ENCODE data around the gene TMED10.
"Not testable (repeated sequence)": the region's sequence is repeated elsewhere in the genome, so short reads cannot be mapped to it uniquely, and the experiment has no call there.

TMED10 gene

DNA sequence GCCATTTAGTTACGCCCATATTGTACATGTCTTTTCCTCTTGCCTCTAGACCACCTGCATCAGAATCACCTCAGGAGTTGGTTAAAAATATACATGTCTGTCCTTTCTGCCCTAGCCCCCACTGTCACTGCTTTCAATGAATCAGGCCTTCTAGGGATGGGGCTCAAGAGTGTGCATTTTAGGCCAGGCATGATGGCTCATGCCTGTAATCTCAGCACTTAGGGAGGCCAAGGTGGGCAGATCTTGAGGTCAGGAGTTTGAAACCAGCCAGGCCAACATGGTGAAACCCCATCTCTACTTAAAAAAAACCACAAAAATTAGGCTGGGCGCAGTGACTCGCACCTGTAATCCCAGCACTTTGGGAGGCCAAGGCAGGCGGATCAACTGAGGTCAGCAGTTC lies 13.6 kb upstream of the TMED10 start:
- DNase-seq (ENCODE audit: low spot score), result no peak

DNA sequence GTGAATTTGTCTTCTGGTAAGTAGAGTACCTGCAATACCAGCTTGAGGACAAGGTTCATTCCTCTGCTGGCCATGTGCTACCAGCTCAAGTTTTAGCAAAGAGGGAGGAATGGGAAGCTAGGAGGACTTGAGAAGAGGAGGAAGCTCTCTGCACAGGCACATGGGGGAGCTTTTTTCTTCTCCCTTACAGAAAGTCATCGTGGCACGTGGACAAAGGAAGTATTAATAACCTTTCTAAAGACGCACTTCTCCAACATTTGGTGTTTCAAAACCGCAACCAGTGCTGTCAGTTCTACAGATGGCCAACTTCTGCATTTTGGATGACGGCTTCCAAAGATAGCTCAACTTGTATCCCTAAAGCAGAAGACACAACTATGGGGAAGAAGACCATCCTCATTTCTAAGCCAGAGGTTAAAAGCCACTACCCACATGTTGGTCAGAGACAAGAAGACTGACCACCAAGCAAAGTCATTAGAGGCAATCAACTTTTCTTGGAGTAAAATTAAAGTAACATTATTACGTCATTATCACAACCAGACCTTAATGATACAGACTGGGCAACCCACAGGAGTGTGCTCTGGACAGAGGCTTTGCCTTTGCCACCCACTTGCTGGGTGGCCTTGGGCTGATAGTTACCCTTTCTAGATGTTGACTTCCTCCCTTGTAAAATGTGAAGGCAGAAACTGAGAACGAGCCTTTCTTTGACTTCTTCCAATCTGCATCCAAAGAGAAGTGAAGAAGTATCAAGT lies 12.3 kb upstream of the TMED10 start:
- peak; percentile 52 for DNase-seq (ENCODE audit: low spot score)

DNA sequence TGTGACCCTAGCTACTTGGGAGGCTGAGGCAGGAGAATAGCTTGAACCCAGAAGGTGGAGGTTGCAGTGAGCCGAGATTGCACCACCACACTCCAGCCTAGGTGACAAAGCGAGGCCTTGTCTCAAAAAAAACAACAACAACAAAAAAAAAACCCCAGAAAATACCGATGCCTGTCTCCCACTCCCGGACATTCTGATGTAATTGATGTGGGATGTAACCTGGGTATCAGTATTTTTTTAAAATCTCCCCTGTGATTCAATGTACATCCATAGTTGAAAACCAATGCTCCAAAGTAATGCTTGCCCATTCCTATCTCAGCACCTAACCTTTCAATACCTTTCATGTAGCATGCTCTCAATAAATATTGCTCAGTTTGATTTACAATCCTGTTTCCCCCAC lies 11.7 kb upstream of the TMED10 start:
- DNase-seq (ENCODE audit: low spot score), result no peak

DNA sequence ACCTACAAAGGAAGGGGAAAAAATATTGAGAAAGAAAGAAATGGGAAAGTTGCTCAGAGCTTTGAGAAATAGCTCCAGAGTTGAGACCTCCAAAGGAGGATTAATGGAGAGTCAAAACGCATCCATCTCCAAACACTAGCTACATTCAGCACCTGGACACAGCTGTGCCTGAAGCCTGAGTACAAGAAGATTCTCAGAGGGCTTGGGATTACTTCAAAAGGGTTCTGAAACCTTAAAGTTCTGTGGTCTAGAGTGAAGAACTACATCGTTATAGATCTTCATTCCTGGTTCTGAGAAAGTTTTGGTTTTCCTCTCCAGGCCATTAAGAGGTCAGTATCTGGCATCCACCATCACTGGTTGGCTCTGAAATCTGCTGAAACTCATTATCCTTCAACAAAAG lies 10.5 kb upstream of the TMED10 start:
- DNase-seq (ENCODE audit: low spot score), result no peak

DNA sequence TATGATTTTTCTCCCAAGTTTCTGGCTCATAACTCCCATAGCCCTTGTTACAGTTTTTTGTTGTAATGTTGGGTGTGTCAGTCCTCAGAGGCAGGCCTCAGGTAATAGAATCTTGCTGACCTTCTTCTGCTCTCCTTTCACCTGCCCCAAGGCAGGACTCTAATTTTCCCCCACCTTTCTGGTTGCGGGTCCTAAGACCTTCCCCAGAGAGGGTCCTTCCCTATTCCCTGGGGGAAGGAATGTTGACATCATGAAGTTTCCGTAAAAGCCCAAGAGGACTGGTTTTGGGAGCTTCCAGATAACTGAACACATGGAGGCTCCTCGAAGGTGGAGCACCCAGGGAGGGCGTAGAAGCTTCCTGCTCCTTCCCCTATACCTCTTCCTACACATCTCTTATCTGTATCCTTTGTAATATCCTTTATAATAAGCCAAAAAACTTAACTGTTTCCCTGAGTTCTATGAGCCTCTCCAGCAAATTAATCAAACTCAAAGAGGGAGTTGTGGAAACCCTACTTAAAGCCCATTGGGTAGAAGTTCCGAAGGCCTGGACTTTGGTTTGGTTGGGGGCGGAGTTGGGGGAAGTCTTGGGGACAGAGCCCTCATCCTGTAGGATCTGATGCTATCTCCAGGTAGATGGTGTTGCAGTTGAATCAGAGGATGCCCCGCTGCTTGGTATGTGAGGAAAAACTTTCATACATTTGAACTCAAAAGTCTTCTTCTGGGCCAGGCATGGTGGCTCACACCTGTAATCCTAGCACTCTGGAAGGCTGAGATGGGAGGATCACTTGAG lies 9.0 kb upstream of the TMED10 start:
- DNase-seq (ENCODE audit: low spot score), result no peak

DNA sequence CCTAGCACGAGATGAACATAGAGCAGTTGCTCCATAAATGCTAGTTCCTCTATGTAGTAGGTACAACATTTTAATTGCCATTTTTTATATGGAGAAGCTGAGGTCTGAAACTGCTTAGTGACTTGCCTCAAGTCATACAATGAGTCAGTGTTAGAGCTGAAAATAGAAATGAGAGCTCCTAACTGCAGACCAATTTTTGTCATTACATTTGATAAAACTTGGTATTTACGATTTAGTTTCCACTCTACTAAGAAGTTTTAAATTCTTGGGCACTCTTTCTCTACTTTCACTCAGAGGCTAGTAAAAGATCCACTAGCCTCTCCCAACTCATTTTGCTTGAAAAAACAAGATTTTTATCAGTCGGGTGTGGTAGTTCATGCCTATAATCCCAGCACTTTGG lies 8.1 kb upstream of the TMED10 start:
- no peak for DNase-seq (ENCODE audit: low spot score)

DNA sequence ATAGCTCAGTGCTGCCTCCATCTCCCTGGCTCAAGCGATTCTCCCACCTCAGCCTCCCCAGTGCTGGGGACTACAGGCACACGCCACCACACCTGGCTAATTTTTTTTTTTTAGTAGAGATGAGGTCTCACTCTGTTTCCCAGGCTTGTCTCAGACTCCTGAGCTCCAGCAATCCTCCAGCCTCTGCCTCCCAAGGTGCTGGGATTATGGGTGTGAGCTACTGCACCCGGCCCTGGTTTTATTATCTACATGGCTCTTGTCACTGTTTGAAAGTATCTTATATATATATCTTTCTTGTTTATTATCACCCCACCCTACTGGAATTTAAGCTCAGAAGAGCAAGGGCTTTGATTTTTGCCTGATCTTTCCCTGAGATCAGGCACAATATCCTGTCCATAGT lies 7.6 kb upstream of the TMED10 start:
- no peak for DNase-seq (ENCODE audit: low spot score)

DNA sequence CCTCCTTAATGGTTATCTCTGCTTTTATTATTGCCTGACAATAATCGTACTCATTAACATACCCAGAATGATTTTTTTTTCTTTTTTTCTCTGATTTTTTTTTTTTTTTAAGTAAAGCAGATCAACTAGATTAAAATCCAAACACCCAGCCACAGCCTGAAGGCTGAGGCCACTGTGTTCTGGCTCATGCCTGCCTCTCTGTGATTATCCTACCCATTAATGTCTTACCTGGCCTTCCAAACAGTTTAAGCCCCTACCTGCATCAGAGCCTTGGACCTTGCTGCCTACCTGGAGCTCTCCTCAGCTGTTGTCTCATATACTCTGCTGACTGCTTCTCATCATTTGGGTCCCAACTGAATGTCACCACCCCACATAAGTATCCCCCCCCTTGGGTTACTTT lies 6.8 kb upstream of the TMED10 start:
- DNase-seq (ENCODE audit: low spot score), result no peak

DNA sequence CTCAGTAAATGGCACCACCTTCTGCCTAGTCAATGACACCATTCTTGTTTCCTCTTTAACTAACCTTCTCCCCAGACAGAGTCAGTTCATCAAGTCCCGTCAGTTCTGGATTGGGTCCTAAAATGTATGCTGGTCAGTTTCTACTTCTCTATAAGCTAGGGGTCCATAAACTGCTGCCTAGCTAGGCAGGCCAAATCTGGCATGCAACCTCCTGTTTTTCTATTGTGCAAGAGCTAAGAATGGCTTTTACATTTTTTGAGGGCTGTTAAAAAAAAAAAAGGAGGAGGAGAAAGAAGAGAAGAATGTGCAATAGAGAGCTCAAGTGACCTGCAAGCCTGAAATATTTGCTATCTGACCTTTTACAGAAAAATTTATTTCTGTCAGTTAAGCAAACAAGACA lies 6.4 kb upstream of the TMED10 start:
- DNase-seq (ENCODE audit: low spot score), result no peak

DNA sequence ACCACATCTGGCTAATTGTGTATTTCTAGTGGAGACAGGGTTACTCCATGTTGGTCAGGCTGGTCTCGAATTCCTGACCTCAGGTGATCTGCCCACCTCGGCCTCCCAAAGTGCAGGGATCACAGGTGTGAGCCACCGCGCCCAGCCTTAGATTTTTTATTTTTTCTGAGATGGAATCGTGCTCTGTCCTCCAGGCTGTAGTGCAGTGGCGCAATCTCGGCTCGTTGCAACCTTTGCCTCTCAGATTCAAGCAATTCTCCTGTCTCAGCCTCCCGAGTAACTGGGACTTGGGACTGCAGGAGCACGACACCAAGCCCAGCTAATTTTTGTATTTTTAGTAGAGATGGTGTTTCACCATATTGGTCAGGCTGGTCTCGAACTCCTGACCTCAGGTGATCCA lies 5.8 kb upstream of the TMED10 start:
- not testable (repeated sequence) for DNase-seq (ENCODE audit: low spot score)

DNA sequence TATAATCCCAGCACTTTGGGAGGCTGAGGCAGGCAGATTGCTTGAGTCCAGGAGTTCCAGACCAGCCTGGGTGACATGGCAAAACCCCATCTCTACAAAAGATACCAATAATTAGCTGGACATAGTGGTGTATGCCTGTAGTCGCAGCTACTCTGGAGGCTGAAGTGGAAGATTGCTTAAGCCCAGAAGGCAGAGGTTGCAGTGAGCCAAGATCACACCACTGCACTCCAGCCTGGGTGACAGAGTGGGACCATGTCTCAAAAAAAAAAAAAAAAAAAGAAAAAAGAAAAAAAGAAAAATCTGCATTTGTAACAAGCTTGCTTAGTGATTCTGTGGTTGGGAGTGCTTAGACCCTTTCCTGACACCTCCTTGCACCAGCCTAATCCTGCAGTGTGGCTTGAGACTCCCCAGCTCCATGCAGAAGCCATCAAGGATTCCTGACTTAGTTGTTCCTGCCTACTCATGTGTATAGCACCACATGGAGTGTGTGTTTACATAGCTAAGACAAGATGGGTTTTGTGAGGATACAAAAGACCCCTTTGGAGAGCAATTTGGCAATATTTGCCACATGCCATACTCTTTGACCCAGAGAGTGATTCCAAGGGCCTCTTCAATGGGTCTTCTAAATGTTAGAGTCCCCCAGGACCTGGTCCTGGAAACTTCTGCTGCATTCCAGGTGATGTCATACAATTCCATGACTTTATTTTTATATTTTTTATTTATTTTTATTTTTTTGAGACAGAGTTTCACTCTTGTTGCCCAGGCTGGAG lies 5.1 kb upstream of the TMED10 start:
- no peak for DNase-seq (ENCODE audit: low spot score)

DNA sequence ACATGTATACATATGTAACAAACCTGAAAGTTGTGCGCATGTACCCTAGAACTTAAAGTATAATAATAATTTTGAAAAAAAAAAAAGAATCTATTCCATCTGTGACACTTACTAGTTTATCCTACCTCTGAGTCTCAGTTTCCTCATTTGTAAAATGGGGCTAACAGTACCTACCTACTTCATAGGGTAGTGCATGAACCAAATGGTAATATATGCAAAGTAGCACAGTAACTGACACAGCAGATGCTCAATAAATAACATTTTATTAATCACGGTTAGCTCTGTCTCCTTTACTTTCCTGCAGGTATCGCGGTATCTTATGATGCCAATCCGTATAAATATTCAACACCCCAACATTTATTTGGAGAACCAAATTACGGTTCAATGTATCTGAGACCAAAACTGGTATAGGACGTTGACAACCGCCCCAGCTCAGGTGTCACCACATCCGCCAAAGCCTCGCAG lies 703 bp downstream of the TMED10 start:
- no peak for DNase-seq (ENCODE audit: low spot score)

DNA sequence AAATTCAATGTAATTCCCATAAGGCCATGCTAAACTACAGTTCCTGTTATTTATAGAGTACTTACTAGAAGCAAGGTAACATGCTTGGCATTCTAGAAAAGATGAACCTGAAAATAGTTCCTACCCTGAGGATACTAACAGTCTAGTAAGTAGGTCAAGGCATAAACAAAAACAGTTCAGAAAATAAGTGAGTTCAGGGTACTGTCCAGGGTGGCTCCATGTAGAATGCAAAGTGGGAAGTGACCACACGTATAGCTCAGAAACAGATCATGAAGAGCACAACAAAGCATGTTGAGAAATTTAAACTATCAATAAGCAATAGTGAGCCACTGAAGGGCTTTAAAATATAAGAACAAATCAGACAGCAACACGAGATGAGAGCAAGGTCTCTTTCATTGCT lies 2.3 kb downstream of the TMED10 start:
- DNase-seq (ENCODE audit: low spot score), result no peak

DNA sequence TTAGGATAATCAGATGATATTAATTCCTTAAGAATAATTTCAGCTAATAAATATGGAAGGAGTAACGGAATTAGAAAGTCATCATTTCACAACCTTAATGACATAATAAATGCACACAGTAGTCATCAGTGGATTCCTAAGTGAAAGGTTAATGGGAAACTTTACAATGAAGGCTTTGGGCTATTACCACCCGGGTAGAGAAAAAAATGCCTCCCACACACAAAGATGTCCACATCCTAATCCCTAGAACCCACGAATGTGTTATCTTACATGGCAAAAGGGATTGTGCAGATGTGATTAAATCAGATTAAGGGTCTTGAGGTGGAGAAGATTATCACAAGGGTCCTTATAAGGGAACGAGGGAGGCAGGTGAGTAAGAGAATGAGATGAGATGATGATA lies 5.6 kb downstream of the TMED10 start:
- no peak for DNase-seq (ENCODE audit: low spot score)

DNA sequence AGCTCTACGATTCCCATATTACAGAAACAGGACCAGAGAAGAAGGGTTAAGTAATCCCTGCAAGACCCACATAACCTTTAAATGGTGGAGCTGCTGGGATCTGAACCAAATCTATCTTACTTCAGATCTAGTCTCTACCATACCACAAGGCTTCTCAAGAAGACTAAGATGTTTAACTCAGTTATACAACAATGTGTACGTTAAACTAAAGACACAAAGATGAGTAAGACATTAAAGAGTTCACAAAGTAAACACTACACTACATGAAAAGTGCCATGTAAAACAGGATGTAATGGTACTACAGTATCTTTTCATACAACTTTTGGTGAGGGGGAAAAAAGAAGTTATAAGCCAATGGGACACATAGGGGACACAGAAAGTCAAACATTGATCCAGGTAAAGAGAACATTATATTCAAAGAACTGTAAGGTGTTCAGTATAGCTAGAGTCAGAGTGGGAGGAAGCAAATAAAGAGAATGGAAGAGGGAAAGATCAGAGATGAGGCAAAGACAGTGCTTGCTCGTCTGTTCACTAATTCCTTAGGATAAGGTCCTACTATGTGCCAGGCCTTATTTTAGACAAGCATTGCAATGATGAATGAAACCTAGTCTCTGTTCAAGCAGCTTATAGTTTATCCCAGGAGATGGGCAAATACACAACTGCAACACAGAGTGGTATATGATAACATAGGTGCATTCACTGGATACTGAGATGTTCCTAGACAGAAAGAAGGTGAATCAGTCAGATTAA lies 7.7 kb downstream of the TMED10 start:
- no peak for DNase-seq (ENCODE audit: low spot score)

DNA sequence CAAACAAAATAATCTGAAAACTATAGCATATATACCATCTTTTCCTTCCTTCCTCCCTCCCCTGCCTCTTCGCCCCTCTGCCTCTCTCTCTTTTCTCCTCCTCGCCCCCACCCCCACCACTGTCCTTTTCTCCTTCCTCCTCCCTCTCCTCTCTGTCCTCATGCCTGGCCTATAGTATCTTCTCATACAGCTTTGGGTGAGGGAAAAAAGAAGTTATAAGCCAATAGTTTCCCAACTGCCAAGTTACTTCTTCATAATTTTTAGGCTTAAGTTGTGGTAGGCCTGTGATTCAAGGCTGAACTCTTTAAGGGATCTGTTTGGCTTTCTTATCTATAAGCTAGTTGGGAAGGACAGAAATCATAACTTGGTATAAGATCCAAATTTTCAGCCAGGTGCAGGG lies 9.1 kb downstream of the TMED10 start:
- DNase-seq (ENCODE audit: low spot score), result no peak

DNA sequence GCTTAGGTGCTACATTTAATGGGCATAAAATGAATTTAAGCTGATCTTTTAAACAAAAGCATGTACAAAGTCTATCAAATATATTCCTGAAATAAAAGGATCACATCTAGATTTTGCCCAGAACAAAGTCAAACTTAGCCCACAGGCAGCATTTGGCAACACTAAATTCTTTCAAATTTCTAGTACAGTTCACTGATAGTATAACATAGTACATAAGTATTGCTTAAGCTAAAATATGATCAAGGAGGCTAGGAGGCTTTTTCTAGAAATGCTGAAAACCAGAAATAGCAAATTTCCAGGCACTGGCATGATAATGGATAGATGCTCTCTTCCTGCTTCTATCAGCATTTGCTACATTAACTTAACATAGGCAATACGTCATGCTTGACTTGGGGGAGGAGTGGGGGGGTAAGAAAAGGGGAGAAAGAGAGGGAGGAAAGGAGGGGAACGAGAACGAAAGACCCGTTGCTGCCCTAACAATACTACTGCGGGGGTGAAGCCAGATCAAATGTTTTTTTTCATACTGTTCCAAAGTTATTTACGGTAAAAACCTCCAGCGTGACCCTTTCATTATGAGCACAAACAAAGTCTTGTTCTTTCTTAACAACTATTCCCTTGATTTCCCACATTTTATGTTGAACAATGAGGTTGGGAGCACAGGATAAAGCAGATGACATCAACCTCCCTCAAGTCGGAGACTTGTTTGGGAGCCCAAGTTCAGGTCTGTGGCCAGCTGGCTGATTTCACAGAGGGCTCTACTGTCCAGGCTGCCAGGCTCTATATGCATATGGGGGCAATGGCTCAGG lies 10.6 kb downstream of the TMED10 start:
- no peak for DNase-seq (ENCODE audit: low spot score)

DNA sequence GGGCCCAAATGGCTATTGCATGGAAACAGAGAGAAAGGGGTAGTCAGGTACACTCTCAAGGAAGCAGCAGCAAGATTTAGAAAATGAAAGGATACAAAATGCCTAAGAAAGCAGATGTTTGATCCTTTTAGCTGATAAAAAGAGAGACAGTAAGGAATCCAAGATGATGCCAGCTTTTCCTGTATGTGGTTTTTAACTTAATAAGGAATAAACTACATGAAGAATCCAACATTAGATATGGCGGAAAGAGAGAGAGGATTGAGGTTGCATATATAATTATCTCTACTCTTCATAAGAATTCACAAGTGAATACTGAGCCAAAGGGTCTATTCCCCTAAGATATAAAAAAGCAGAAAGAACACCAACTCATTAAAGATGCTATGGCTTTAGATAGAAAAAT lies 11.6 kb downstream of the TMED10 start:
- DNase-seq (ENCODE audit: low spot score), result no peak

DNA sequence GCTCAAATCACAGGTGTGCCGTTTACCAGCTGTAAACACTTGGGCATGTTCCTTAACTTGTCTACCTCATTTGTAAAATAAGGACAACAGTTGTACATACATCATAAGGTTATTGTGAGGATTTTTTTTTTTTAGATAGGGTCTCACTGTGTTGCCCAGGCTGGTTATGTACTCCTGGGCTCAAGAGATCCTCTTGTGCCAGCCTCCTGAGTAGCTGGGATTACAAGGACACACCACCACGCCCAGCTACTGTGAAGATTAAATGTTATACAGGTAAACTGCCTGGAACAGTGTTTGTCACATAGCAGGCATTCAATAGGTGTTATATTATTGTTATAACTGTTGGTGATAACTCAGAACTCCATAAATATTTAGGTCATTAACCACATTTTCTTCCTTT lies 12.7 kb downstream of the TMED10 start:
- DNase-seq (ENCODE audit: low spot score), result no peak

DNA sequence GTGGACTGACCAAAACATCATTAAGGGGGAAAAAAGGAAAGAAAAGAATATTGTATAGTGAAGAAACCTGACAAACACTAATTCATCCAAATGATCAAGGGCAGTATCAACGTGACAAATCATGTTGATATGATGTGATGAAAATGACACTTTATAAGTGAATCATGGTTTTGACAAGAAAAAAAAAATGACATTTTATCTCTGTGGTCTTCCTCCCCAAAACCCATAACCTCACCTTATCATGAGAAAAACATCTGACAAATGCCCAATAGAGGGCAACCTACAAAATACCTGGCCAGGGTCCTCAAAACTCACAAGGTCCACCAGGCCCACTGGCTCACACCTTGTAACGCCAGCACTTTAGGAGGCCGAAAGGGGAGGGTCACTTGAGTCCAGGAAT lies 13.8 kb downstream of the TMED10 start:
- DNase-seq (ENCODE audit: low spot score), result no peak

Data from germinal center (tissue), 1 donor.